K562 (cell line): ENCODE data around the gene GRK3.

Experiments
- DDX20 ChIP-seq: fragments of 450-650 bp; IDR thresholded peaks from 2 replicates; pipeline ENCODE4 v1.6.1; 2016; ENCODE audit warnings: missing genetic modification characterization, low read depth, mild to moderate bottlenecking, missing compliant biosample characterization, moderate library complexity
- GABPA ChIP-seq: fragments of 200-800 bp; sonication (Bioruptor generic); conservative IDR thresholded peaks from 2 replicates; pipeline ENCODE4 v1.6.1; 2016; ENCODE audit warnings: low read depth, missing genetic modification characterization, missing compliant biosample characterization
- GTF2E2 ChIP-seq: fragments of 200-800 bp; sonication (Bioruptor generic); IDR thresholded peaks from 2 replicates; pipeline ENCODE4 v1.6.1; 2016; ENCODE audit warnings: missing genetic modification characterization, missing compliant biosample characterization
- JUND ChIP-seq, 2 experiments: IDR thresholded peaks; 2 replicates in 1 of 2; 3 replicates in 1 of 2; pipeline ENCODE4 v1.6.1; 2011; ENCODE audit warnings: borderline replicate concordance in 2 of 2, low read depth in 2 of 2, low read length in 2 of 2, improper control_type of control experiment in 1 of 2, missing biosample characterization in 1 of 2, missing genetic modification characterization in 1 of 2, missing genetic modification reagents in 1 of 2
- NFE2 ChIP-seq: IDR thresholded peaks from 2 replicates; pipeline ENCODE4 v1.6.1; 2014; ENCODE audit warnings: antibody characterized with exemption, low read depth
- NR3C1 ChIP-seq: sonication (generic); formaldehyde crosslinking; IDR thresholded peaks from 2 replicates; pipeline ENCODE4 v1.8.1; 2022; ENCODE audit warnings: missing genetic modification reagents
- POLR2A ChIP-seq: fragments of 450-650 bp; conservative IDR thresholded peaks from 2 replicates; pipeline ENCODE4 v1.6.1; 2016
- RAD21 ChIP-seq, 2 experiments: fragments of 250-450 bp in 1 of 2; fragments of 450-650 bp in 1 of 2; sonication (Bioruptor Pico) in 1 of 2; formaldehyde crosslinking in 1 of 2; IDR thresholded peaks in 1 of 2; conservative IDR thresholded peaks in 1 of 2; 2 replicates each; pipeline versions ENCODE4 v1.4.0 to v1.8.0; 2020 to 2022; ENCODE audit warnings: mild to moderate bottlenecking in 2 of 2, moderate library complexity in 1 of 2
- RFX5 ChIP-seq: IDR thresholded peaks from 2 replicates; pipeline ENCODE4 v1.6.1; 2011; ENCODE audit warnings: low read depth, mild to moderate bottlenecking, improper control_type of control experiment, low read length
- TF ChIP-seq, protein P1 (sequence below): sonication (generic); formaldehyde crosslinking; IDR thresholded peaks from 2 replicates; pipeline ENCODE4 v1.8.1; 2023; ENCODE audit warnings: mild to moderate bottlenecking, missing genetic modification reagents, moderate library complexity
- TF ChIP-seq, protein P2 (sequence below): sonication (generic); formaldehyde crosslinking; IDR thresholded peaks from 2 replicates; pipeline ENCODE4 v1.8.1; 2022; ENCODE audit warnings: missing genetic modification reagents
- TF ChIP-seq, protein P3 (sequence below), 3 experiments: IDR thresholded peaks in 2 of 3; conservative IDR thresholded peaks in 1 of 3; 2 replicates each; pipeline ENCODE4 v1.5.1; 2011 to 2012; ENCODE audit warnings: low read length in 3 of 3, mild to moderate bottlenecking in 3 of 3, control low read depth in 2 of 3, improper control_type of control experiment in 1 of 3, inconsistent platforms in 1 of 3, low read depth in 1 of 3, mixed read lengths in 1 of 3, moderate library complexity in 1 of 3; ENCODE audit not compliant: insufficient read depth in 2 of 3
- TF ChIP-seq, protein P4 (sequence below): fragments of 250-450 bp; sonication (Bioruptor Pico); IDR thresholded peaks from 2 replicates; pipeline ENCODE4 v1.4.0; 2020; ENCODE audit warnings: mild to moderate bottlenecking, moderate library complexity

DNA sequence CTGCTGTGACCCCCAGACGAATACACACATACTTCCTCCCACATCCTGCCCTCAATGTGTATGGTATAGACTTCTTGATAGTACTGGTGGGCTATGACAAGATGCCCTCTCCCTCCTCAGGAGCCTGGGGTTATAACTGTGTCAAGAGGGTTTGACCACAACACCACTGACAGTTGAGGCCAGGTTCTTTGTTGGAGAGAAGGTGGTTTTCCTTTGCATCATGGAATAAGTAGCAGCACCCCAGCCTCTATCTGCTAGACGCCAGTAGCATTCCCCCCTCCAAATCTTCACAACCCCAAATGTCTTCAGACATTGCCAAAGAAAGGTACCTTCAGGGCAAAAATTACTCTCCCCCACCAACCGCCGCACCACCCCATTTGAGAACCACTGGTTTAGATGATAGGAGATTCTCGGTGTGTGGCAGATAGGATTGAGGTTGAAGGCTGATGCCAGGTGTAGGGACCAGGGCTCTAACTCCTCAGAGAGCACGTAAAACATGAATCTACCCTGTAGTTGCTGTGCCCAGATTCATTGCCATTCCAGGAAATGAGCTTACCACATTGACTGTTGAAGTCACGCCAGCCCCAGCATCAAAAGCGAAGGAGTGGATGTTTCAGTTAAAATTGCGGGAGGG lies 172.0 kb downstream of the GRK3 start:
- TF ChIP-seq, protein P1, sequence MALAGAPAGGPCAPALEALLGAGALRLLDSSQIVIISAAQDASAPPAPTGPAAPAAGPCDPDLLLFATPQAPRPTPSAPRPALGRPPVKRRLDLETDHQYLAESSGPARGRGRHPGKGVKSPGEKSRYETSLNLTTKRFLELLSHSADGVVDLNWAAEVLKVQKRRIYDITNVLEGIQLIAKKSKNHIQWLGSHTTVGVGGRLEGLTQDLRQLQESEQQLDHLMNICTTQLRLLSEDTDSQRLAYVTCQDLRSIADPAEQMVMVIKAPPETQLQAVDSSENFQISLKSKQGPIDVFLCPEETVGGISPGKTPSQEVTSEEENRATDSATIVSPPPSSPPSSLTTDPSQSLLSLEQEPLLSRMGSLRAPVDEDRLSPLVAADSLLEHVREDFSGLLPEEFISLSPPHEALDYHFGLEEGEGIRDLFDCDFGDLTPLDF (CRISPR knock-in tag) = no peak
- no peak for TF ChIP-seq GTF2E2 (tag)
- TF ChIP-seq NFE2 = no peak
- no peak for TF ChIP-seq JUND (IDR thresholded peaks at IDR 0.05; ENCODE audit: borderline replicate concordance, low read depth, low read length)
- no peak for TF ChIP-seq JUND (tag; IDR thresholded peaks at IDR 0.05; ENCODE audit: borderline replicate concordance, low read depth, low read length)
- no peak for TF ChIP-seq NR3C1 (CRISPR knock-in tag)
- no peak for TF ChIP-seq GABPA (tag)
- no peak for TF ChIP-seq DDX20 (tag)
- TF ChIP-seq, protein P2, sequence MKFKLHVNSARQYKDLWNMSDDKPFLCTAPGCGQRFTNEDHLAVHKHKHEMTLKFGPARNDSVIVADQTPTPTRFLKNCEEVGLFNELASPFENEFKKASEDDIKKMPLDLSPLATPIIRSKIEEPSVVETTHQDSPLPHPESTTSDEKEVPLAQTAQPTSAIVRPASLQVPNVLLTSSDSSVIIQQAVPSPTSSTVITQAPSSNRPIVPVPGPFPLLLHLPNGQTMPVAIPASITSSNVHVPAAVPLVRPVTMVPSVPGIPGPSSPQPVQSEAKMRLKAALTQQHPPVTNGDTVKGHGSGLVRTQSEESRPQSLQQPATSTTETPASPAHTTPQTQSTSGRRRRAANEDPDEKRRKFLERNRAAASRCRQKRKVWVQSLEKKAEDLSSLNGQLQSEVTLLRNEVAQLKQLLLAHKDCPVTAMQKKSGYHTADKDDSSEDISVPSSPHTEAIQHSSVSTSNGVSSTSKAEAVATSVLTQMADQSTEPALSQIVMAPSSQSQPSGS = no peak
- TF ChIP-seq RAD21 (CRISPR knock-in tag; conservative IDR thresholded peaks at IDR 0.05 in 1 of 2, IDR thresholded peaks at IDR 0.05 in 1 of 2) = no peak
- TF ChIP-seq, protein P3, sequence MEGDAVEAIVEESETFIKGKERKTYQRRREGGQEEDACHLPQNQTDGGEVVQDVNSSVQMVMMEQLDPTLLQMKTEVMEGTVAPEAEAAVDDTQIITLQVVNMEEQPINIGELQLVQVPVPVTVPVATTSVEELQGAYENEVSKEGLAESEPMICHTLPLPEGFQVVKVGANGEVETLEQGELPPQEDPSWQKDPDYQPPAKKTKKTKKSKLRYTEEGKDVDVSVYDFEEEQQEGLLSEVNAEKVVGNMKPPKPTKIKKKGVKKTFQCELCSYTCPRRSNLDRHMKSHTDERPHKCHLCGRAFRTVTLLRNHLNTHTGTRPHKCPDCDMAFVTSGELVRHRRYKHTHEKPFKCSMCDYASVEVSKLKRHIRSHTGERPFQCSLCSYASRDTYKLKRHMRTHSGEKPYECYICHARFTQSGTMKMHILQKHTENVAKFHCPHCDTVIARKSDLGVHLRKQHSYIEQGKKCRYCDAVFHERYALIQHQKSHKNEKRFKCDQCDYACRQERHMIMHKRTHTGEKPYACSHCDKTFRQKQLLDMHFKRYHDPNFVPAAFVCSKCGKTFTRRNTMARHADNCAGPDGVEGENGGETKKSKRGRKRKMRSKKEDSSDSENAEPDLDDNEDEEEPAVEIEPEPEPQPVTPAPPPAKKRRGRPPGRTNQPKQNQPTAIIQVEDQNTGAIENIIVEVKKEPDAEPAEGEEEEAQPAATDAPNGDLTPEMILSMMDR (IDR thresholded peaks at IDR 0.05 in 2 of 3, conservative IDR thresholded peaks at IDR 0.05 in 1 of 3; ENCODE audit: insufficient read depth in 2 of 3, low read depth in 1 of 3, low read length in 3 of 3) = no peak
- TF ChIP-seq, protein P4, sequence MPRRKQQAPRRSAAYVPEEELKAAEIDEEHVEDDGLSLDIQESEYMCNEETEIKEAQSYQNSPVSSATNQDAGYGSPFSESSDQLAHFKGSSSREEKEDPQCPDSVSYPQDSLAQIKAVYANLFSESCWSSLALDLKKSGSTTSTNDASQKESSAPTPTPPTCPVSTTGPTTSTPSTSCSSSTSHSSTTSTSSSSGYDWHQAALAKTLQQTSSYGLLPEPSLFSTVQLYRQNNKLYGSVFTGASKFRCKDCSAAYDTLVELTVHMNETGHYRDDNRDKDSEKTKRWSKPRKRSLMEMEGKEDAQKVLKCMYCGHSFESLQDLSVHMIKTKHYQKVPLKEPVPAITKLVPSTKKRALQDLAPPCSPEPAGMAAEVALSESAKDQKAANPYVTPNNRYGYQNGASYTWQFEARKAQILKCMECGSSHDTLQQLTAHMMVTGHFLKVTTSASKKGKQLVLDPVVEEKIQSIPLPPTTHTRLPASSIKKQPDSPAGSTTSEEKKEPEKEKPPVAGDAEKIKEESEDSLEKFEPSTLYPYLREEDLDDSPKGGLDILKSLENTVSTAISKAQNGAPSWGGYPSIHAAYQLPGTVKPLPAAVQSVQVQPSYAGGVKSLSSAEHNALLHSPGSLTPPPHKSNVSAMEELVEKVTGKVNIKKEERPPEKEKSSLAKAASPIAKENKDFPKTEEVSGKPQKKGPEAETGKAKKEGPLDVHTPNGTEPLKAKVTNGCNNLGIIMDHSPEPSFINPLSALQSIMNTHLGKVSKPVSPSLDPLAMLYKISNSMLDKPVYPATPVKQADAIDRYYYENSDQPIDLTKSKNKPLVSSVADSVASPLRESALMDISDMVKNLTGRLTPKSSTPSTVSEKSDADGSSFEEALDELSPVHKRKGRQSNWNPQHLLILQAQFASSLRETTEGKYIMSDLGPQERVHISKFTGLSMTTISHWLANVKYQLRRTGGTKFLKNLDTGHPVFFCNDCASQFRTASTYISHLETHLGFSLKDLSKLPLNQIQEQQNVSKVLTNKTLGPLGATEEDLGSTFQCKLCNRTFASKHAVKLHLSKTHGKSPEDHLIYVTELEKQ (CRISPR knock-in tag) = no peak
- TF ChIP-seq POLR2A = no peak
- TF ChIP-seq RFX5 = no peak
